Measurements from ENCODE around the gene TTLL10. TPM values are rescaled to one million over a fixed set of nuclear protein-coding genes. Genes with fewer than 3 reads are reported as not detected.

The TTLL10 gene
- total RNA-seq, 1 donor from 2014 or later: not detected

- DNase-seq (no peak), ATAC-seq (no peak)
- intact Hi-C loops (cut with micrococcal nuclease): no loop called here
Observed at GRCh38 chr1:1227386-1227785, 53.7 kb downstream of the TTLL10 start.

DNA sequence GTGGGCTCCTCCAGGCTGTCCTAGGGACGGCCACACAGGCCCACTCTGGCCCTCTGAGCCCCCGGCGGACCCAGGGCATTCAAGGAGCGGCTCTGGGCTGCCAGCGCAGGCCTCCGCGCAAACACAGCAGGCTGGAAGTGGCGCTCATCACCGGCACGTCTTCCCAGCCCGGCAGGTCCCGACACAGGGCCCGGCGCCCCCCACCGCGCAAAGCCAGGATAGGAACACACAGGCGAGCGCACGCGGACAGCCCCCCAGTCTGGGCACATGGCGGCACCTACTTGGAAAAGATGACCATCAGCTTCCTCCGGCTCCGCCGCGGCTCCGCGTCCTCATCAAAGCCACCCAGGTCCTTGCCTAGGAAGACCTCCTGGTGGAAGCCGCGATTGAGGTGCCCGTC, 54.5 kb downstream of the TTLL10 start:
- no peak for ATAC-seq
- no peak for DNase-seq
- intact Hi-C loops (cut with micrococcal nuclease): no loop called here

- ATAC-seq (no peak), DNase-seq (no peak)
- intact Hi-C loops (cut with micrococcal nuclease): no loop called here
Observed at GRCh38 chr1:1228596-1229321, 55.1 kb downstream of the TTLL10 start.

DNA sequence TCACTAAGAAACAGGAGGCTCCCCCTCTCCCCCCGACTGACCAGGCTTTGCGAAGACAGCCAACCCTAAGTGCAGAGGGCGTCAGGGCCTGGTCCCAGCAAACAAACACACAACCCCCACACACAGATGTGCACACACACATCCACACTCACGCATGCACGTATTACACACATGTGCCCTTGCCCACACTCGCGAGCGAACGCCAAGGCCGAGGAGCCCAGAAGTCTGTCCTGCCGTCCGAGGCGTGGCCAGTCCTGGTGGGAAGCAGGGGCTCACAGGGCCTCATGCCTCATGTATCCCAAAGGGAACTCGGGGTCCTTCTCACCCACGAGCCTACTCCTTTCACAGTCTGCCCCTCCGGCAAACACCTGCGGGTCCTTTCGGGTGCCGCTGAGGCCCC, 56.1 kb downstream of the TTLL10 start:
- DNase-seq (no peak), ATAC-seq (no peak)
- intact Hi-C loops (cut with micrococcal nuclease): no loop called here

GRCh38 chr1:1230656-1231399, 57.1 kb downstream of the TTLL10 start:
- no peak for DNase-seq
- ATAC-seq: no peak
- intact Hi-C loops (cut with micrococcal nuclease): no loop called here

GRCh38 chr1:1231400-1232207, 57.9 kb downstream of the TTLL10 start, which contains the start of gene SDF4:
Gene SDF4, minus strand, starts transcription at chr1:1232001. Its CDS starts 3,229 bp downstream, at chr1:1228772.
- ATAC-seq (peak; percentile 97), DNase-seq (peak; percentile 98)
- intact Hi-C loops (cut with micrococcal nuclease): no loop called here

GRCh38 chr1:1232208-1232795, 58.6 kb downstream of the TTLL10 start, which contains the start of gene B3GALT6:
Gene B3GALT6, plus strand, starts transcription at chr1:1232237. Its CDS starts 42 bp downstream, at chr1:1232279.
- ATAC-seq (no peak), DNase-seq (no peak)
- intact Hi-C loops (cut with micrococcal nuclease): no loop called here

DNA sequence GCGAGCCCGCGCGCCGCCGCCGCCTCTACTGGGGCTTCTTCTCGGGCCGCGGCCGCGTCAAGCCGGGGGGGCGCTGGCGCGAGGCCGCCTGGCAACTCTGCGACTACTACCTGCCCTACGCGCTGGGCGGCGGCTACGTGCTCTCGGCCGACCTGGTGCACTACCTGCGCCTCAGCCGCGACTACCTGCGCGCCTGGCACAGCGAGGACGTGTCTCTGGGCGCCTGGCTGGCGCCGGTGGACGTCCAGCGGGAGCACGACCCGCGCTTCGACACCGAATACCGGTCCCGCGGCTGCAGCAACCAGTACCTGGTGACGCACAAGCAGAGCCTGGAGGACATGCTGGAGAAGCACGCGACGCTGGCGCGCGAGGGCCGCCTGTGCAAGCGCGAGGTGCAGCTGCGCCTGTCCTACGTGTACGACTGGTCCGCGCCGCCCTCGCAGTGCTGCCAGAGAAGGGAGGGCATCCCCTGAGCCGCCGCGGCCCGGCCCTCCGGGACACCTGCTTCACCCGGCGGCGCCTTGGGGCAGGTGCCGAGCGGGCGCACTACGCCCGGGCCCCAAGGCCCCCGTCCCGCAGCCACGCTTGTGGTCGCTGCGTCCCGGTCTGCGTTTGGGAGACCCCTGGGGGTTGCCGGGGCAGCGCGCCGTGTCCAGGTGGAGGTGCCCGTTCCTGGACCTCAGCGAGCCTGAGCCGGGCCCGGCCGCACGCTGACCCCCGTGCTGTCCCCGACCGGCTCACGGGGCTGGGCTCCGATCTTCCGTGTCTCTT, 59.3 kb downstream of the TTLL10 start:
- no peak for DNase-seq
- ATAC-seq: no peak
- intact Hi-C loops (cut with micrococcal nuclease): no loop called here

DNA sequence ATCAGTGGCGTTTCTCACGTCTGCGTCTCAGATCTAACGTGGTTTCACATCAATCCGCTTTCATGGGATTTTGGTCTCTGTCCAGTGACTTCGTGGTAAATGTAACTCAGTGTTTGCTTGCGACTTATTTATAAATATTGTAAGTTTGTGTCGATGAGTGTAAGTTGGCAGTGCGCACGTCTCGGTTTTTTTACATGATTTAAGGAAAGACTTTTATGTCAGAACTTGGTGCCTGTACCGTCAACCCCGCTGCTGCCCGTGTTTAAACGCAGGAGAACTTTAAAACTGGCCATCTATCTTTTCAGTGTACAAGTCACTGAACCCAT, 59.9 kb downstream of the TTLL10 start:
- intact Hi-C loops (cut with micrococcal nuclease): no loop called here
- DNase-seq (no peak), ATAC-seq (no peak)

DNA sequence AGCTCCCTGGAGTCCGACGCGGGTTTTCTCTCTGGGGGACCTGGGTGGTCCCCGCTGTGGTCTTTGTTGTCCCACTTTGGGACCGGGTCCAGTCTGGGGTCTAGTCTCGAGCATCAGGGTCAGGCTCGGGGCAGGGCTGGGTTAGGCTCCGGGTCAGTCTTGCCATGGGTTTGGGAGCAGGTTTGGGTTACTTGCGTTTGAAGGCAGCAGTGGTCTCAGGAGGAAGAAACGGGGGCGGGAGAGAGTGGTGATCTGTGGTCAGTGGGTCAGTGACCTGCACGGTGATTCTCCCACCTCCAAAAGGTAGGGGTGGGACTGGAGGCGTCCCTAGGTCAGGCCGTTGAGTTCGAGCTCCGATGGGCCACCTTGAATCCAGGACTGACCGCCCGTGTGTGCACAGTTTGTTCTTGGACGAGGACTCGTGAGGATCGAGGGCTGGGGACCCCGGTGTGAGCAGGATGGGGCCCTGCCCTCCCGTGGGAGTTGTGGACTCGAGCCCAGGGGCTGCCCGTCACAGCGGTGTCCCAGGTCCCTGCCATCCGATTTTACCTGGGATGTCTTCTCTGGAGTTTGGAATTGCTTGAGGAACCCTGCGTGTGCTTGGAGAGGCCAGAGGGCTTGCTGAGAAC, 60.6 kb downstream of the TTLL10 start:
- ATAC-seq: no peak

DNA sequence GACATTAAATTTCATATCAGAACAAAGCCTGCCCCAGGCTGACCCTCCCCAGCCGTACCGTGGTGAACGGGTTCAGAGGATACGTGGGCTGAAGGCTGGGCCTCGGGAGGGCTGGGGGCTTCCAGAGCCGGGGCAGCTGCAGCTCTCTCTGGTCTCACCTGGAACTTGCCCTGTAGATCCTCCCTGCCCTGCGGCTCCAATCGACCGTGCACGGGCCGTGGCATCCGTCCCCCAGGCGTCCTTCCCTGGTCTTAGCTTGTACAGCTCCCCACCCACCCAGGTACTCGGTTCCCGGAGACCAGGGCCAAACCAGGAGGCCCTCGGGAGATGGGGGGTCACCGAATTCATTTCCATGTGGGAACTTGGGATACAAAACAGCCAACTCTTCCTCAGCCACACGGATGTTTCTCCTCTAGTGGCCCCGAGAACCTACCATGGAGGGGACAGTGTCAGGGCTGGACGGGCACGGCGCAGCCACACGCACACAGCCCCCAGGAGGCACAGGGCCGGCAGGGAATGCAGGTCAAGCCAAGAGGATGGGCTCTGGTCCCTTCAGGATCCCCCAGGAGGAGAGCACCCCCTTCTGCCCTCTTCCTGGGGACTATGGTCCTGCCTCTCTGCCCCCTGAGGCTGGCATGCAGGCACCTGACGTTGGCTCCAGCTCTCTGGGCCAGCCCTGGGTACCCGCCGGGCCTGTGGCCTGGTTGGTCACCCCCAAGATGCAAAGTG, 61.5 kb downstream of the TTLL10 start:
- DNase-seq (no peak), ATAC-seq (no peak)
- intact Hi-C loops (cut with micrococcal nuclease): no loop called here

More for the DNA sequence above, 60.6 kb downstream of the TTLL10 start:
- intact Hi-C loops (cut with micrococcal nuclease): no loop called here
- DNase-seq: no peak

DNA sequence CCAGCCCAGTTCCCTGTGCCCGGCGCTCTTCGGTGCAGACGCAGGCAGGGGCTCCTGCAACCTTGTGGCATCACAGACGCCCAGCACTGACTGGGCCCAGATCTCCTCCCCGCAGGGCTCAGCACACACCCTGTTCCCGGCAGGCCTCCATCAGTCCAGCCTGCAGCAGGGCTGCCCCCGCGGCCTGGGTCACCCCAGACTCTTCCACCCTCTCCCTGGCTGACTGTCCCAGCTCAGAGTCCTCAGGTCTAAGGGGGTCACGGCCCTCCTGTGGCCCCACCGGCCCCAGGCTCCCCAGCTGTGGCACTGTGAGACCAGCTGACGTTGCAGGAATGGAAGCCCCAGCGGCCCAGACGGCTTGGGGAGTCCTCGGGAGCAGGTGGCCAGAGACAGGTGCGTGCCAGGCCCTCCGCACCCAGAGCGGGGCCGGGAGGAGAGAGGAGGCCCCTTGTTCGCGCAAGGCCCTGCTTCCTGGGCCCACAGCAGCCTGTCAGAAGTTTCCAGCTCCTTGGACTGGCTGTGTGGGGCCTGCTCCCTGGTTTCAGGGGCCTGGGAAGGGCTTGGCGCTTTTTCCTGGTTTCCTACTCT, 62.6 kb downstream of the TTLL10 start:
- intact Hi-C loops (cut with micrococcal nuclease): no loop called here
- no peak for ATAC-seq
- DNase-seq: no peak

DNA sequence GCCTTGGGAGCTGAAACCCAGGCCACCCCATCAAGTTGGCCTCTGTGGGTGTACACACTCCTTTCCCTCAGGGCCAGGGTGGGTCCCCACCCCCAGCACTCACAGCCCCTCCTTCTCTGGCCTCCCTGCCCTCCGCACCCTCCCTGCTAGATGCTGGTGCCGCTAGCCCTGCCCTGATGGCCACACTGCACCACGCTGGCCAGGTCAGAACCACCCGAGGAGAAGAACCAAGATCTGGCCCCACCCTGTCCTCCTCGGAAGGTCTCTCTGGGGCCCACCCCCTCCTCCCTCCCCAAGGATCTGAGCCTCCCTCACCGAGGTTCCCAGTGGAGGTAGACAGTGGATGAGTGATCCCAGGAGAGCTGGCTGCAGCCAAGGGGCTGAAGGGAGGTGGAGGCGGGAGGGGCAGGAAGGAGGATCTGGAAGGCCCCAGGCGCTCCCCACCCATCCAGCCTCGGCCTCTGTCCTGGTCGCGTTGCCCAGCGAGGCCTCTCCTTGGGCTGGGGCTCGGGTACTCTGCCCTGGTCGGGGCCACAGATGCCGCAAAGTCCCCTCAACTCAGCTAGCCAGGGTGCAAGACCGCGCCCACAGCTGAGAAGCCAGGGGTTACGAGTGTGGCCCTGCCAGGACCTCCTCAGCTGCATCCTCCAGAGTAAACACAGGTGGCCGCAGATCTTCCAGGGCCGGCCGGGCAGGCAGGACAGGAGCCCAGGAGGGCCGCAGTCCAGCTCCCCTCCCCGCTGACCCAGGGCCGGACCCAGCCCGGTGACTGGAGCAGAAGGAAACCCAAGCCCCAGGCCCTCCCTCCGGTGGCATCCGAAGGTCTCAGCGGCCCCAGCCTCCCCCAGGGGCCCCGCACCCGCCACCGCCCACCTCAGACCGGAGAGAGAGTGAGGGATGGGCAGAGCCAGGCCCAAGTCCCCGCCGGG, 63.5 kb downstream of the TTLL10 start:
- intact Hi-C loops (cut with micrococcal nuclease): no loop called here
- no peak for DNase-seq
- ATAC-seq: no peak

- DNase-seq (no peak), ATAC-seq (no peak)
- intact Hi-C loops (cut with micrococcal nuclease): no loop called here
Observed at GRCh38 chr1:1237874-1238701, 64.4 kb downstream of the TTLL10 start.

GRCh38 chr1:1238702-1239178, 65.1 kb downstream of the TTLL10 start:
- intact Hi-C loops (cut with micrococcal nuclease): no loop called here
- ATAC-seq: no peak
- no peak for DNase-seq

All from left ventricle myocardium superior (tissue), 1 donor.